Measurements from ENCODE around the gene CLEC2L.

GRCh38 chr7:139562491-139562890 is 39.0 kb downstream of the CLEC2L start:
- TF ChIP-seq, protein P1, sequence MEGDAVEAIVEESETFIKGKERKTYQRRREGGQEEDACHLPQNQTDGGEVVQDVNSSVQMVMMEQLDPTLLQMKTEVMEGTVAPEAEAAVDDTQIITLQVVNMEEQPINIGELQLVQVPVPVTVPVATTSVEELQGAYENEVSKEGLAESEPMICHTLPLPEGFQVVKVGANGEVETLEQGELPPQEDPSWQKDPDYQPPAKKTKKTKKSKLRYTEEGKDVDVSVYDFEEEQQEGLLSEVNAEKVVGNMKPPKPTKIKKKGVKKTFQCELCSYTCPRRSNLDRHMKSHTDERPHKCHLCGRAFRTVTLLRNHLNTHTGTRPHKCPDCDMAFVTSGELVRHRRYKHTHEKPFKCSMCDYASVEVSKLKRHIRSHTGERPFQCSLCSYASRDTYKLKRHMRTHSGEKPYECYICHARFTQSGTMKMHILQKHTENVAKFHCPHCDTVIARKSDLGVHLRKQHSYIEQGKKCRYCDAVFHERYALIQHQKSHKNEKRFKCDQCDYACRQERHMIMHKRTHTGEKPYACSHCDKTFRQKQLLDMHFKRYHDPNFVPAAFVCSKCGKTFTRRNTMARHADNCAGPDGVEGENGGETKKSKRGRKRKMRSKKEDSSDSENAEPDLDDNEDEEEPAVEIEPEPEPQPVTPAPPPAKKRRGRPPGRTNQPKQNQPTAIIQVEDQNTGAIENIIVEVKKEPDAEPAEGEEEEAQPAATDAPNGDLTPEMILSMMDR (conservative IDR thresholded peaks at IDR 0.05), result no peak
- TF ChIP-seq EZH2 (IDR thresholded peaks at IDR 0.05; ENCODE audit: low read depth), result no peak

Measured in PC-9 (cell line).